Suppressor macrophage treated with lipopolysaccharide for 4 hours (primary cell): ENCODE data around the gene EVX2.
A peak's percentile ranks its signal among the peaks of the same experiment; 100 is the strongest.

Source experiments
- DNase-seq: peaks from one replicate; pipeline ENCODE4 v3.0.0-alpha.2; 2020

Gene EVX2

DNA sequence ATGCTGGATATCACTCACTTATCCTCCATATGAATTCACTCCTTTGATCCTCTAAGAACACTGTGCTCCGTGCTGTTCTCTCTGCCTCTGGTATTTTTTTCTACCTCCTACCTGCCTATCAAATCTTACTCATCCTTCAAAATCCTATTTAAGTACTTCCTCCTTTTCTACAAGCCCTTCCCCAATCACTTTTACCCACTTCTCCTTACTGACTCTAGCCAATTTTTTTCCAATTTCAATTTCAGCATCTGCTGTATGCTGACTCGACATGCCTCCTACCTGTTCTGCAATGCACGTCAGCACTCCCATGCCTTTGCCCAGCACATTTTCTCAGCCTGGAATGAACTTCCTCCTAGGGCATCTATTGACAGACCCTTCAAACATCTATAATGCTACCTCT, 44.4 kb downstream of the EVX2 start:
- peak; percentile 25 for DNase-seq

- no peak for DNase-seq
Measured at GRCh38 chr2:176038694-176039093, 45.1 kb downstream of the EVX2 start.

- DNase-seq, result no peak
Measured at GRCh38 chr2:176035013-176035691, 48.6 kb downstream of the EVX2 start.

DNA sequence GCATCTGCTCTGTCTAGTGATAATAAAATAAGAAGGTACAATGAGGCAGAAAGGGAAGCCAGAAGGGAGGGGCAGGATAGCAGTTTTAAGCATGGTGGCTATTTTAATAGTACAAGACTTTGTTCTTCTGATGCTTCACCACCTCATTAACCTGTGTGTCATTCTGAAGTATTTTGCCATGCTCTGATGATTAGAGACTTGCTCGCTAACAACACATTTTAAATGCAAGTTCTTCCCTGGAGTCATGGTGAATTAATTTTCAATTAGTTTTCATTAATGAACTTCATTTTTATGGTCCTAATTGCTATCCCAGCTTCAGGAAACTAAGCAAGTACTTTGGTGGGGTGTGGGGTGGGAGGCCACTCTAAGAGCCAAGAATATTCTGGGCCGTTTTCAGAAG, 56.0 kb downstream of the EVX2 start:
- no peak for DNase-seq
